ENCODE results near the gene MAP3K4. TPM values are rescaled to one million over a fixed set of nuclear protein-coding genes. Genes with fewer than 3 reads are reported as not detected.

MAP3K4 gene
- total and polyA plus RNA-seq, 2 of the 4 experiments (the other 2 are of a cell fraction) = 11.5 to 20.4 TPM

- TF ChIP-seq RCOR1 (IDR thresholded peaks at IDR 0.05; ENCODE audit: insufficient replicate concordance, low read length) = no peak
Measured at GRCh38 chr6:161079566-161080262, 88.1 kb downstream of the MAP3K4 start (continued).

- Histone ChIP-seq H3K9me3 (ENCODE audit: control insufficient read depth, insufficient read depth, low read length) (no peaks in the 10 kb centered on the region), H3K18ac (ENCODE audit: low read depth, low read length) (no peak overlapping the region), H4K91ac (ENCODE audit: insufficient read depth, low read depth, low read length) (no peak overlapping the region), H3K9me1 (ENCODE audit: insufficient read depth, low read length) (no peaks in the 10 kb centered on the region; the same call in 1 of the 2 replicates), H2AK5ac (ENCODE audit: low read depth, low read length) (no peak overlapping the region), H2BK20ac (ENCODE audit: low read depth, low read length) (no peak overlapping the region), H4K8ac (ENCODE audit: low read depth in 2 of 2, low read length in 2 of 2) (no peak overlapping the region), H3K27ac (ENCODE audit: insufficient read depth, low read length) (no peak overlapping the region), H2AK9ac (replicated peaks; ENCODE audit: low read depth, low read length, poor library complexity) (no peak overlapping the region), H2AFZ (replicated peaks; ENCODE audit: low read length, poor library complexity) (no peak overlapping the region), H4K20me1 (ENCODE audit: insufficient read depth, low read length) (no peaks in the 10 kb centered on the region), H3K27me3 (ENCODE audit: control insufficient read depth, insufficient read depth, low read length) (no peaks in the 10 kb centered on the region), H4K5ac (ENCODE audit: low read depth, low read length) (no peak overlapping the region), H3K4me3 (ENCODE audit: insufficient read depth, low read depth, low read length) (no peak overlapping the region), H3K23ac (ENCODE audit: low read depth, low read length) (no peak overlapping the region), H2BK5ac (ENCODE audit: low read depth, low read length, poor library complexity, severe bottlenecking) (no peak overlapping the region), H3K4me1 (ENCODE audit: control insufficient read depth, insufficient read depth, low read length) (peaks cover 2% of the 10 kb centered on the region), H3K4me2 (ENCODE audit: low read depth, low read length) (no peak overlapping the region), H3K79me1 (ENCODE audit: low read depth in 1 of 2, low read length in 2 of 2) (peaks cover 4 to 5% of the 10 kb centered on the region in 2 experiments; a peak in 2 of 4 replicates), H3K56ac (ENCODE audit: extremely low read depth, insufficient read depth, low read length) (no peak overlapping the region), H2BK120ac (ENCODE audit: low read depth, low read length) (no peak overlapping the region), H2BK15ac (ENCODE audit: low read depth, low read length) (no peak overlapping the region), H3K36me3 (ENCODE audit: control insufficient read depth, insufficient read depth, low read length) (peaks cover 26% of the 10 kb centered on the region), H3K4ac (ENCODE audit: low read depth, low read length) (no peak overlapping the region), H3K9ac (ENCODE audit: low read depth, low read length) (no peak overlapping the region), H3K14ac (replicated peaks; ENCODE audit: low read depth, low read length) (no peak overlapping the region)
- dilution Hi-C loops (cut with HindIII; ENCODE audit: low sequenced_read_pairs, unreplicated experiment) (no loop called here), intact Hi-C loops (cut with micrococcal nuclease) (no loop called here), in situ Hi-C loops (cut with MboI; ENCODE audit: low sequenced_read_pairs) (no loop called here)
- no peak for TF ChIP-seq MAZ (IDR thresholded peaks at IDR 0.05; ENCODE audit: borderline replicate concordance, low read depth, low read length)
- no peak for TF ChIP-seq NFE2L2 (IDR thresholded peaks at IDR 0.05; ENCODE audit: low read depth, low read length)
- no peak for TF ChIP-seq BHLHE40 (IDR thresholded peaks at IDR 0.05; ENCODE audit: low read depth, low read length)
- TF ChIP-seq RAD21 (IDR thresholded peaks at IDR 0.05; ENCODE audit: low read length) = no peak
- no TSS peak for BruUV-seq (replicated peaks)
- CTCF ChIA-PET = interaction anchor here (1.1 kb wide), 1 partner anchor 41 kb away, joined by 3 read pairs; no protein-coding TSS in a partner anchor
- ATAC-seq (ENCODE audit: low read depth) (no peak), DNase-seq (no peak)
- WGBS, 2 experiments (ENCODE audit: extremely low coverage in 2 of 2, insufficient read length in 1 of 2) = no CpG with 5 or more reads among the region's 12 CpGs
- POLR2A ChIA-PET (ENCODE audit: unreplicated experiment) = no interaction called here
Measured at GRCh38 chr6:161080263-161080970, 88.8 kb downstream of the MAP3K4 start.
